Mesenchymal stem cell (in vitro differentiated cells and primary cell): ENCODE measurements around the gene ARSG.
"Not testable (repeated sequence)": the region's sequence is repeated elsewhere in the genome, so short reads cannot be mapped to it uniquely, and the experiment has no call there.

ENCODE experiments used
- DNase-seq: peaks from one replicate; pipeline ENCODE4 v3.0.0-alpha.2; 2013
- H2AFZ ChIP-seq: one replicate; pipeline ENCODE4 v1.6.1; 2013; ENCODE audit warnings: low read depth, mild to moderate bottlenecking, control low read depth, inconsistent platforms, low read length, moderate library complexity
- H2AK5ac ChIP-seq: 2 replicates; pipeline ENCODE4 v1.6.1; 2013; ENCODE audit warnings: low read length, moderate library complexity, mild to moderate bottlenecking, inconsistent platforms; ENCODE audit not compliant: severe bottlenecking
- H2BK120ac ChIP-seq: one replicate; pipeline ENCODE4 v1.6.1; 2013; ENCODE audit warnings: low read depth, mild to moderate bottlenecking, inconsistent platforms, low read length, moderate library complexity
- H2BK12ac ChIP-seq, 2 experiments: one replicate each; pipeline ENCODE4 v1.6.1; 2013; ENCODE audit warnings: inconsistent platforms in 2 of 2, low read length in 2 of 2, mild to moderate bottlenecking in 2 of 2, moderate library complexity in 2 of 2, control low read depth in 1 of 2
- H2BK15ac ChIP-seq: one replicate; pipeline ENCODE4 v1.6.1; 2013; ENCODE audit warnings: mild to moderate bottlenecking, low read depth, inconsistent platforms; ENCODE audit not compliant: poor library complexity, severe bottlenecking
- H2BK5ac ChIP-seq: 2 replicates; pipeline ENCODE4 v1.6.1; 2013; ENCODE audit warnings: low read depth, mild to moderate bottlenecking, low read length, control low read depth, inconsistent platforms; ENCODE audit not compliant: poor library complexity, severe bottlenecking
- H3K14ac ChIP-seq, 2 experiments: one replicate each; pipeline ENCODE4 v1.6.1; 2013; ENCODE audit warnings: inconsistent platforms in 2 of 2, low read length in 2 of 2, control low read depth in 1 of 2, mild to moderate bottlenecking in 1 of 2, moderate library complexity in 1 of 2
- H3K18ac ChIP-seq, 2 experiments: one replicate each; pipeline ENCODE4 v1.6.1; 2013; ENCODE audit warnings: inconsistent platforms in 2 of 2, low read length in 2 of 2, control low read depth in 1 of 2, low read depth in 1 of 2, mild to moderate bottlenecking in 1 of 2
- H3K23ac ChIP-seq, 2 experiments: one replicate each; pipeline ENCODE4 v1.6.1; 2013; ENCODE audit warnings: inconsistent platforms in 2 of 2, low read length in 2 of 2, mild to moderate bottlenecking in 2 of 2, moderate library complexity in 2 of 2, control low read depth in 1 of 2
- H3K27ac ChIP-seq: 2 replicates; pipeline ENCODE4 v1.5.1; 2013; ENCODE audit warnings: mild to moderate bottlenecking, moderate library complexity, low read length, control low read depth, inconsistent platforms; ENCODE audit not compliant: poor library complexity, severe bottlenecking
- H3K27me3 ChIP-seq, 2 experiments: 2 replicates each; pipeline versions ENCODE4 v1.6.1 to v1.7.0; 2013; ENCODE audit warnings: low read length in 2 of 2, mild to moderate bottlenecking in 2 of 2, moderate library complexity in 2 of 2, control low read depth in 1 of 2, inconsistent platforms in 1 of 2; ENCODE audit not compliant: control insufficient read depth in 1 of 2, insufficient read depth in 1 of 2
- H3K36me3 ChIP-seq, 2 experiments: 2 replicates each; pipeline versions ENCODE4 v1.6.1 to v1.7.0; 2013; ENCODE audit warnings: low read length in 2 of 2, control low read depth in 1 of 2, inconsistent platforms in 1 of 2, low read depth in 1 of 2, mild to moderate bottlenecking in 1 of 2; ENCODE audit not compliant: insufficient read depth in 2 of 2, control insufficient read depth in 1 of 2
- H3K4ac ChIP-seq, 2 experiments: one replicate each; pipeline ENCODE4 v1.6.1; 2013; ENCODE audit warnings: inconsistent platforms in 2 of 2, low read length in 2 of 2, mild to moderate bottlenecking in 2 of 2, moderate library complexity in 2 of 2, control low read depth in 1 of 2, low read depth in 1 of 2
- H3K4me1 ChIP-seq: 2 replicates; pipeline ENCODE4 v1.6.1; 2013; ENCODE audit warnings: low read depth, low read length, control low read depth; ENCODE audit not compliant: control insufficient read depth, insufficient read depth
- H3K4me2 ChIP-seq: 2 replicates; pipeline ENCODE4 v1.6.1; 2013; ENCODE audit warnings: low read length, mild to moderate bottlenecking, inconsistent platforms; ENCODE audit not compliant: poor library complexity, severe bottlenecking
- H3K4me3 ChIP-seq, 2 experiments: 2 replicates each; pipeline versions ENCODE4 v1.5.1 to v1.7.0; 2013; ENCODE audit warnings: low read length in 2 of 2, mild to moderate bottlenecking in 2 of 2, control low read depth in 1 of 2, low read depth in 1 of 2; ENCODE audit not compliant: insufficient read depth in 1 of 2
- H3K79me1 ChIP-seq: replicated peaks from 2 replicates; pipeline ENCODE4 v1.6.1; 2013; ENCODE audit warnings: mild to moderate bottlenecking, control low read depth, low read length, inconsistent platforms; ENCODE audit not compliant: poor library complexity, severe bottlenecking
- H3K9ac ChIP-seq: 2 replicates; pipeline ENCODE4 v1.7.0; 2013; ENCODE audit warnings: mild to moderate bottlenecking, low read length, moderate library complexity
- H3K9me3 ChIP-seq: 2 replicates; pipeline ENCODE4 v1.7.0; 2013; ENCODE audit warnings: mild to moderate bottlenecking, low read length; ENCODE audit not compliant: control insufficient read depth
- H4K8ac ChIP-seq: one replicate; pipeline ENCODE4 v1.6.1; 2013; ENCODE audit warnings: inconsistent platforms, mild to moderate bottlenecking, low read length, moderate library complexity
- H4K91ac ChIP-seq: one replicate; pipeline ENCODE4 v1.6.1; 2013; ENCODE audit warnings: mild to moderate bottlenecking, low read length, inconsistent platforms
- whole genome bisulfite sequencing: methylation state at CpG from one replicate; pipeline ENCODE4 v1.1.7; 2013; ENCODE audit warnings: mixed read lengths; 5-methylcytosine and 5-hydroxymethylcytosine counted together

The ARSG gene

DNA sequence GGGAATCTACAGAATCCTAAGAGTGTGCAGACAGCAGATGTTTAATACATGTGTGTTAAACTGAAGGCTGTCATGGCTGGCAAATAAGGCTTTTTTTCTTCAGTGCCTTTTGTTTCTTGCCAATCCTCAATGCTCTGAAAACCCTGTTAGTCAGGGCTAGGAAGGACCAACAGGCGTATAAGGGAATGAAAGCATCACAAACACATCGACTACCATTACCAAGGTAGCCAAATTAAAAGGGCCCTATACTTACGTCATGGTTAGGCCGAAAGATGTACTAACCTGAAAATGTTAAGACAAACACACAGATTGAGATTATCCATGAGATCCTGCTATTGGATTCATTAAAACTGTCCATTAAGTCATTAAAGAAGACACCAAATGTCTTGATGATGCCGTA is 13.5 kb upstream of the ARSG start:
- Histone ChIP-seq H3K18ac (no peak overlapping the region), H3K79me1 (no peaks in the 10 kb centered on the region), H2AFZ (no peak overlapping the region), H3K9me3 (peaks cover 16% of the 10 kb centered on the region), H4K8ac (no peak overlapping the region), H3K4me2 (no peak overlapping the region), H2BK120ac (no peak overlapping the region), H3K27ac (no peak overlapping the region), H3K4me1 (no peaks in the 10 kb centered on the region), H3K9ac (no peak overlapping the region), H3K4ac (no peak overlapping the region), H3K36me3 (no peaks in the 10 kb centered on the region), H3K4me3 (no peak overlapping the region), H2BK12ac (no peak overlapping the region), H3K27me3 (no peaks in the 10 kb centered on the region), H3K23ac (no peak overlapping the region), H2BK15ac (no peak overlapping the region), H2BK5ac (no peak overlapping the region), H4K91ac (no peak overlapping the region), H2AK5ac (no peak overlapping the region), H3K14ac (no peak overlapping the region)
- 95% methylated on average over 5 of the region's 5 CpGs for WGBS
- no peak for DNase-seq

DNA sequence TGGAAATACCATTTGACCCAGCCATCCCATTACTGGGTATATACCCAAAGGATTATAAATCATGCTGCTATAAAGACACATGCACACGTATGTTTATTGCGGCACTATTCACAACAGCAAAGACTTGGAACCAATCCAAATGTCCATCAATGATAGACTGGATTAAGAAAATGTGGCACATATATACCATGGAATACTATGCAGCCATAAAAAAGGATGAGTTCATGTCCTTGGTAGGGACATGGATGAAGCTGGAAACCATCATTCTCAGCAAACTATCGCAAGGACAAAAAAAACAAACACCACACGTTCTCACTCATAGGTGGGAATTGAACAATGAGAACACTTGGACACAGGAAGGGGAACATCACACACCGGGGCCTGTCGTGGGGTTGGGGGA is 9.3 kb upstream of the ARSG start:
- not testable (repeated sequence) for H2AFZ ChIP-seq, H4K91ac ChIP-seq, H3K27ac ChIP-seq, H3K14ac ChIP-seq, H3K4me1 ChIP-seq, H2BK15ac ChIP-seq, H2BK12ac ChIP-seq, H4K8ac ChIP-seq, H2AK5ac ChIP-seq, H3K4ac ChIP-seq, DNase-seq, H2BK5ac ChIP-seq, H3K36me3 ChIP-seq, H3K9ac ChIP-seq, H3K27me3 ChIP-seq, H3K18ac ChIP-seq, H3K4me3 ChIP-seq, H3K23ac ChIP-seq, H3K4me2 ChIP-seq, H2BK120ac ChIP-seq, H3K79me1 ChIP-seq
- no CpG with 5 or more reads among the region's 6 CpGs for WGBS
- peaks cover 16% of the 10 kb centered on the region for H3K9me3 ChIP-seq

DNA sequence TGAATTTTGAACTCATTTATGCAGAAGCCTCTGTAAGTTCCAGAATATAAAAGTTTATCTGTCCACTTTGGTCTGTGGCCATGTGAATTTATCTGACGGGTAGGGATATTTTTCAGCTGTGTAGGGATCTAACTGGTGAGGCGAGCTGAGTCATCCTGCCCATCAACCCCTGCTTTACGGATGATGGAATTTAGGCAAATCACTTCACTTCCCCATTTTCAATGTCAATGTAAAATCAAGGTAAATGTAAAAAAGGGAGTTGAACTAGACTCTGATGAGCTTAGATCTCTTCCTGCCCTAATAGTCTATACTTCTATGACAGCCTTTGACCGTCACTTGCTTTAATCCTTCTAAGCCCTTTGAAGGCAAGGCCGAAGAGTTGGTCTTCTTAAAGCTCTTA is 2.9 kb upstream of the ARSG start:
- H2BK15ac ChIP-seq: no peak overlapping the region
- no peak overlapping the region for H2BK120ac ChIP-seq
- no peak overlapping the region for H3K27ac ChIP-seq
- H3K4me2 ChIP-seq: no peak overlapping the region
- H3K79me1 ChIP-seq: no peaks in the 10 kb centered on the region
- H3K23ac ChIP-seq: no peak overlapping the region
- H3K9ac ChIP-seq: no peak overlapping the region
- DNase-seq: peak; percentile 26
- H4K8ac ChIP-seq: no peak overlapping the region
- H3K9me3 ChIP-seq: no peaks in the 10 kb centered on the region
- H3K4me1 ChIP-seq: peaks cover 12% of the 10 kb centered on the region
- no peak overlapping the region for H3K4ac ChIP-seq
- no peak overlapping the region for H3K18ac ChIP-seq
- 93% methylated on average over 3 of the region's 5 CpGs for WGBS
- H2AFZ ChIP-seq: no peak overlapping the region
- H2BK5ac ChIP-seq: no peak overlapping the region
- peaks cover 21 to 27% of the 10 kb centered on the region in 2 experiments for H3K27me3 ChIP-seq
- H2BK12ac ChIP-seq: no peak overlapping the region
- no peak overlapping the region for H3K14ac ChIP-seq
- H3K36me3 ChIP-seq: no peaks in the 10 kb centered on the region
- no peak overlapping the region for H4K91ac ChIP-seq
- H2AK5ac ChIP-seq: no peak overlapping the region
- H3K4me3 ChIP-seq: no peak overlapping the region

DNA sequence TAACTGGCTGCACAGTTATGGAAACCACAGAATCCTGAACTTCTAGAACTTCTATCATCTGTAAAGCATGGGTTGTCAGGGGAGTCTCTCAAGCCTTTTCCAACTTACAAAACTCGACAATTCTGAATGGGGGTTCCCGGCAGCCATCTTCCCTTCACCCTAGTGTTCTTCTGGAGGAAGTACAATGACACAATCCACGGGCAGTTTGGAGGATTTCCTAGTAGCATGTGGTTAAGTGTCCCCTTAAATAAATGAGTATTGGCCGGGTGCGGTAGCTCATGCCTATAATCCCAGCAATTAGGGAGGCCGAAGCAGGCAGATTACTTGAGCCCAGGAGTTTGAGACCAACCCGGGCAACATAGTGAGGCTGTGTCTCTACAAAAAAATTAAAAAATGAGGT is 2.5 kb upstream of the ARSG start:
- Histone ChIP-seq H2BK120ac (no peak overlapping the region), H3K79me1 (no peaks in the 10 kb centered on the region), H3K9me3 (no peaks in the 10 kb centered on the region), H3K4ac (no peak overlapping the region), H3K14ac (no peak overlapping the region), H3K4me2 (no peak overlapping the region), H3K23ac (no peak overlapping the region), H3K27ac (no peak overlapping the region), H2AK5ac (no peak overlapping the region), H3K4me1 (peaks cover 12% of the 10 kb centered on the region), H2AFZ (no peak overlapping the region), H3K9ac (no peak overlapping the region), H3K18ac (no peak overlapping the region), H2BK15ac (no peak overlapping the region), H2BK12ac (no peak overlapping the region), H4K91ac (no peak overlapping the region), H3K36me3 (no peaks in the 10 kb centered on the region), H2BK5ac (no peak overlapping the region), H3K4me3 (no peak overlapping the region), H4K8ac (no peak overlapping the region), H3K27me3 (peaks cover 25 to 31% of the 10 kb centered on the region in 2 experiments)
- 96% methylated on average over 6 of the region's 7 CpGs for WGBS
- peak; percentile 31 for DNase-seq
